ENCODE data around the gene BAG1.

Gene BAG1

DNA sequence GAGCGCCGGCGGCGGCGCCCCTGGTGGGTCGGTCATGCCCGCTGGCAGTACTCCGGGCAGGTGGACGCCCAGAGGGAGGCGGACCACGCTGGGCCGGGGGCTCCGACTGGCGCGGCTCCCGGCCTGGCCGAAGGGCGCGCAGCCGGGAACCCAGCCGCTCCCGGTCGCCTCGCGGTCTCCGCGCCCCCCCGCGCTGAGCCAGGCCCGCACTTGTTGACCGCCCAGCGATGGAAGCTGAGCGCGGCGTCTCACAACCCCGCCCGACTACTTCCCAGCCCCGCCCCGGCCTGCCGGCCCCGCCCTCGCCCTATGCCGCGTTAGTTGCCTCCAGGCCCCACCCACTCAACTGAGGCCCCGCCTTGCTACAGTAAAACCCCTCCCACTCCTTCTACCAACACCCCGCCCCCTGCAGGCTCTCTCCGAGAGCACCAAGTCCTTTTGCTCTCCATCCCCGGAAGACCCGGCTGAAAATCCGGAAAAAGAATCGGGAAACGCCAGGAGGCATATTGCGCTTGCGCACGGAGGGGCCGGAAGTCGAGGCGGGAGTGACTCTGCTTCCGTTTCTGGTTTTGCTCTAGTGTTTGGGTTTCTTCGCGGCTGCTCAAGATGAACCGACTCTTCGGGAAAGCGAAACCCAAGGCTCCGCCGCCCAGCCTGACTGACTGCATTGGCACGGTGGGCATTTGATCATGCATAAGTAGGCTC lies at the start of gene BAG1, which contains the start of gene CHMP5:
Gene BAG1 (minus strand): TSS at position 236 of the 705 bp plus-strand sequence.
Gene CHMP5 (plus strand): TSS at position 577 of the 705 bp plus-strand sequence. CDS start 30 bp downstream, at position 607.
- DNase-seq (ENCODE audit: low read depth in 1 of 2, low spot score in 1 of 2), result peak; percentile 99 to 100

GRCh38 chr9:33311953-33312352 lies 47.4 kb upstream of the BAG1 start:
- no peak for DNase-seq (ENCODE audit: low read depth in 1 of 2, low spot score in 1 of 2)

DNA sequence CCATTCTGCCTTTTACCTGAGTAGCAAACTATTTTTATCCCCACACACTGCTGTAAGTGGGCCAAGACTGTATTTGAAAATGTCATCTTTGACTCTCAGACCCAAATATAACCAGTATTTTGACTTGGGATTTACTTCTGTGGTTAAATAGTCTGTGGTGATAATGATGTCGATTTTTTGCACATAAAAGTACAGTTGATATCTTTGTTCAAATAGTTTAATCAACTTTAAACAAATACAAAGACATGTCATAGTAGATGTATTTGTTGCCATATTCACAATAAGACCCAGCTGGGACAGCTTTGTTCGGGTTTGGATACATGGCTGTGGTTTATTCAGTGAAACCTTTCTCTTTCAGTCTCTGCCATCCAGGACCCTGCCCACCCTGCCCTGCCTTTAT lies 46.2 kb upstream of the BAG1 start:
- DNase-seq (ENCODE audit: low read depth in 1 of 2, low spot score in 1 of 2), result no peak

DNA sequence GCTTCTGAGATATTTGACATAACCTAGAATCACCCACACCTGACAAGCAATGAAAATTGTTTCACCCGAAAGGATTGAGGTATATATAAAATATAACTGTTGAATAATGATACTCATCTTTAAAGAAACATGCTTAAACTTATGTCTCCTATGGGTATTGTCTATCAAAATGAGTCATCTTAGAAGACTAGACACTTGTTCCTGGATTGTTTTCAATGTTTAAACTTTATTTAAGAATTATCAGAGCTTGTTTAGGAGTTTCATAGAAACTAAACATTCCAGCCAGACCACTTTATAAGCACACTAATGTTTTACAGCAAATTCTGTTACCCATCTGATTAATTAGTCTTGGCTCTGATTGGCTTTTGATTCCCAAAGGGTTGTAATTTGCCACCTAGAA lies 45.4 kb upstream of the BAG1 start:
- no peak for DNase-seq (ENCODE audit: low read depth in 1 of 2, low spot score in 1 of 2)

GRCh38 chr9:33307067-33307466 lies 42.6 kb upstream of the BAG1 start:
- no peak for DNase-seq (ENCODE audit: low read depth in 1 of 2, low spot score in 1 of 2)

GRCh38 chr9:33306037-33306436 lies 41.5 kb upstream of the BAG1 start:
- DNase-seq (ENCODE audit: low read depth in 1 of 2, low spot score in 1 of 2), result no peak

DNA sequence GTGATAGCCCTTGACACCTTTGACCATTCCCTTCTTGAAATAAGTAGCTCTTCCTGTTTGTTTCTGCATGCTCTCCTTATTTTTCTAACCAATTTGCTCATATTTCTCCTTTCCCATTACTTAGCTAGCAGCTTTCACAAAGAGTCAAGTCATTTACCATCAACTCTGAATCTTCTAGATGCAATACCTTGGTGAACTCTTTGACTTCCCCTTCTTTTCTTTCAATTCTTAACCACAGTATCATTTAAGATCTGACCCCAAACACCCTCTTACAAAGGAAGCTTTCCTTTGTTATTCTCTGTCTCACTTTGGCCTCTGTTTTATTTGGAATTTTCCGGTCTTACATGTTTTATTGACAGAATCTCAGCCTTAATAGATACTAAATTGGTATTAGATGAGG lies 39.9 kb upstream of the BAG1 start:
- DNase-seq (ENCODE audit: low read depth in 1 of 2, low spot score in 1 of 2), result no peak

- DNase-seq (ENCODE audit: low read depth in 1 of 2, low spot score in 1 of 2), result no peak
Observed at GRCh38 chr9:33300546-33300945, 36.0 kb upstream of the BAG1 start.

DNA sequence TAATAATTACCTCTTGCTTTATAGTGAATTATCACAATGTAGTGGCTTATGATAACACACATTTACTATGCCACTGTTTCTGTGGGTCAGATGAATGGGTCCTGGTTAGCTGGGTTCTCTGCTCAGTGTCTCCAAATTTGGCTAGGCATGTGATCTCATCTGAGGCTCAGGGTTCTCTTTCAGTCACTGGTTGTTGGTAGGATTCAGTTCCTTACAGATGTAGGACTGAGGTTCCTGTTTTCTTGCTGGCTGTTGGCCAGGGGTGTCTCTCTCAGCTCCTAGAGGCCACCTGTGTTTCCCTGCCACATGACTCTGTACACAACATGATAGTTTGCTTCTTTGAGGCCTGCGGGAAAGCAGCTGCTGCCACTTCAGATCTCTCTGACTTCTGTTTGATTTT lies 32.9 kb upstream of the BAG1 start:
- no peak for DNase-seq (ENCODE audit: low read depth in 1 of 2, low spot score in 1 of 2)

- no peak for DNase-seq (ENCODE audit: low read depth in 1 of 2, low spot score in 1 of 2)
Observed at GRCh38 chr9:33295571-33295970, 31.1 kb upstream of the BAG1 start.

DNA sequence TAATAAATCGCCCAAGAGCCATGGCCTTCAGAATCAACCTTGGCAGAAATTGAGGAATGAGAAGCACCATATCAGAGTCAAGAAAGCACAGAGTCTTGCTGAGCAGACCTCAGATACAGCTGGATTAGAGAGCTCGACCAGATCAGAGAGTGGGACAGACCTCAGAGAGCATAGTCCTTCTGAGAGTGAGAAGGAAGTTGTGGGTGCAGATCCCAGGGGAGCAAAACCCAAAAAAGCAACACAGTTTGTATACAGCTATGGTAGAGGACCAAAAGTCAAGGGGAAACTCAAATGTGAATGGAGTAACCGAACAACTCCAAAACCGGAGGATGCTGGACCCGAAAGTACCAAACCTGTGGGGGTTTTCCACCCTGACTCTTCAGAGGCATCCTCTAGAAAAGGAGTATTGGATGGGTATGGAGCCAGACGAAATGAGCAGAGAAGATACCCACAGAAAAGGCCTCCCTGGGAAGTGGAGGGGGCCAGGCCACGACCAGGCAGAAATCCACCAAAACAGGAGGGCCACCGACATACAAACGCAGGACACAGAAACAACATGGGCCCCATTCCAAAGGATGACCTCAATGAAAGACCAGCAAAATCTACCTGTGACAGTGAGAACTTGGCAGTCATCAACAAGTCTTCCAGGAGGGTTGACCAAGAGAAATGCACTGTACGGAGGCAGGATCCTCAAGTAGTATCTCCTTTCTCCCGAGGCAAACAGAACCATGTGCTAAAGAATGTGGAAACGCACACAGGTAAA lies 30.3 kb upstream of the BAG1 start:
- DNase-seq (ENCODE audit: low read depth in 1 of 2, low spot score in 1 of 2), result no peak

GRCh38 chr9:33293782-33294181 lies 29.3 kb upstream of the BAG1 start:
- DNase-seq (ENCODE audit: low read depth in 1 of 2, low spot score in 1 of 2), result no peak

- DNase-seq (ENCODE audit: low read depth in 1 of 2, low spot score in 1 of 2), result no peak
Observed at GRCh38 chr9:33291901-33292300, 27.4 kb upstream of the BAG1 start.

DNA sequence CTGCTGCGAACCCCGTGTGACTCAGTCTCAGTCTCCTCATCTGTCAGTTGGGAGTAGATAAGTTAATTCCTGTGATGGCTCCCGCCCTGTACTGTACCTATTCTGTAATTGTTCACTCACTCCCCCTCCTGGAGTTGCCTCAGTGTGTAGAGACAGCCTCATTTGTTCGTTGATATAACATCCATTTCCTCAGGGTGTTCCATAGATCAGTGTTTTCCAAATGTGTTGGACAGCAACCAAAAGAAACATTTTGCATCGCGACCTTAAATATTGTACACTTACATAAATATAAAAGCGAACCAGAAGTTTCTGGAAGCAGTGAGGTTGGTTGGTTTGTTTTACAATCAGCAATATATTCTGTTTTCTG lies 26.5 kb upstream of the BAG1 start:
- DNase-seq (ENCODE audit: low read depth in 1 of 2, low spot score in 1 of 2), result no peak

DNA sequence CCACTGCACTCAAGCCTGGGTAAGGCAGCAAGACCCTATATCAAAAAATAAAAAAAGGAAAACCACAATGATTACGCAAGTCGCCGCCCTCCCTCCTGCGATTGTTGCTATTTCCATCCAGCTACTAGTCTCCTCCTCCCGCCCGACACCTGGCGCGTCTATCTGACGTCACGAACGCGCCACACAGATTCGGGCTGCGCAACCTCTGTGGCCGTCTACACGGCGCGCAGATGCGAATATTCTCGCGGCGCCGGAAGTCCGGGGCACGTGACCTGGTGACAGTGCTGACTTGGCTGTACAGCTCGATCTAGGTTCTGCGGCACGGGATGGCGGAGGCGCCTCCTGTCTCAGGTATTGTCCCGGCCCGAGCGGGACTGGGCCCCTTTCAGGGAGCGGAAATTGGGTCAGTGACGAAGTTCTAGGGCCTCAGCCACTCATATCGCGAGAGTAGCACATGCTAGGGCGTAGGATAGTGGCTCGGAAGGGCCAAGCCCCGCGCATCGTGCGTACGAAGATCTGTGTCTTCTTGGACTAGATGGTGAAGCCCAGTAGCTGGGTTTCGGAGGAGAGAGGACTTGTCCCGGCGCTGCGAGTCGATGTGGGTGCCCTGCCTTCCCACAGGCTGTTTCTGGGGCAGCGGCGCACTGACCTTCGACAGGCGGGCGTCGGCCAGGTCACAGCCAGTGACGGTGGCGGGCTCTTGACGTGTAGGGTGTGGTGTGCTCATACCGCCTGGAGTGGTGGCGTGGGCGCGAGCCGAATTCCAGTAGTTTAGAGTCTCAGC lies 25.9 kb upstream of the BAG1 start, which contains the start of gene NFX1:
Gene NFX1 (plus strand): TSS at position 270 of the 784 bp plus-strand sequence. CDS start 57 bp downstream, at position 327.
- DNase-seq (ENCODE audit: low read depth in 1 of 2, low spot score in 1 of 2), result peak; percentile 95 to 96

DNA sequence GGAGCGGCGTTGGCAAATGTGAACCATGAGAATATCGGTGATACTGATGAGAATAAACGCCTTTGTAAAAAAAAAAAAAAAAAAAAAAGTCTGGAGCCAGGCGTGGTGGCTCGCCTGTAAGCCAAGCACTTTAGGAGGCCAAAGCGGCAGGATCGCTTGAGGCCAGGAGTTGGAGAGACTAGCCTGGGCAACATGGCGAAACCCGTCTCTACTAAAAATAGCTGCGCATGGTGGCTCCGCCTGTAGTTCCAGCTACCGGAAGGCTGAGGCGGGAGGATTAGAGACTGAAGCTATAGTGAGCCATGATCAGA lies 25.4 kb upstream of the BAG1 start:
- no peak for DNase-seq (ENCODE audit: low read depth in 1 of 2, low spot score in 1 of 2)

DNA sequence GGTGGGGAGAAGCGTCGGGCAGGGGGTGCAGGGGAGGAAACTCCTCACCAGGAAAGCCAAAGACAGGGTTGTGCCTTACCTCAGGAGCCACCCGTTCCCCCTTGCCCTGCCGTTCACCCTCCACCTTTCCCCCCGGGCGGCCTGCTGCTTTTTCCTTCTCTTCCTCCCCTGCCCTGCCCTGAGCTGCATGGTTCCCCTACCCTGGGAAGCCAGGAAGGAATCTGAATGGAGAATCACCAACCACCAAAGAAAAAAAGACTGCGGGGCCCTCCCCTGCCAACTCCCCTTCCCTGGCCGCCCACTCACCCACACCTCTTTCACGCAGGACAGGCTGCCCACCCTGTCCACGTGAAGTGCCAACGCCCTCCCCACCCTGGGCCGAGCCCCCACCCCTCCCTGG lies 25.0 kb upstream of the BAG1 start:
- DNase-seq (ENCODE audit: low read depth in 1 of 2, low spot score in 1 of 2), result peak in 1 of 2 donors; percentile 18

DNA sequence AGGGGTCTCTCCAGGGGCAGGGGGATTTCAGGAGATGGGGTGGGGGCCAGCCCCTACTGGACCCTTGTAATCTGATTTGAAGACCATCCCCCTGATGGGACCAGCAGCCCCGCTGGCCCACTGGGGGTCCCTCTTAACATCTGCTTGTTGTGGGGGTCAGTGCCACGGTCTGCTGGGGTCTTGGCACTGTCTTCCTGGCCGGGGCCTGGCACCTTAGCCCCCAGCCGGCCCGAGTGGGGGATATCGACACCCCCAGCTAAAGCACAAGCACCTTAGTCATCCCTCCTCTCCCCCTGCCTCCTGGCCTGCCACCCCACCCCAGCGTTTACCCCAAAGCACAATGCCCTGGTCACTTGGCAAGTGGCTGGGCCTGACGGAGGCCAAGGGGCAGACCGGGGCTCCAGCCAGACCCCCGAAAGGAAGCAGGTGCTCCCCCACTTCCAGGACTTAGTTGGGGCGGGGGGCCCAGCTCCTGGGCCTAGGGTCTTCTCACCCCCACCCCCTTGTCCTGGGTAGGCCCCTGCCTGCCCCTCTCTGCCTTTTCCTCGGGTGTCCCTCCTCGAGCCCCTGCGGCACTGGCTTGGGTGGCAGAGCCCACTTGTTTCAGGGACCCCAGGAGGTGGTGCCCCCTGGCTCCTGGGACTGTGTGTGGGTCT lies 24.4 kb upstream of the BAG1 start:
- DNase-seq (ENCODE audit: low read depth in 1 of 2, low spot score in 1 of 2), result no peak

GRCh38 chr9:33288235-33288634 lies 23.7 kb upstream of the BAG1 start:
- no peak for DNase-seq (ENCODE audit: low read depth in 1 of 2, low spot score in 1 of 2)

GRCh38 chr9:33287087-33287490 lies 22.6 kb upstream of the BAG1 start:
- no peak for DNase-seq (ENCODE audit: low read depth in 1 of 2, low spot score in 1 of 2)

- no peak for DNase-seq (ENCODE audit: low read depth in 1 of 2, low spot score in 1 of 2)
Observed at GRCh38 chr9:33285502-33285901, 21.0 kb upstream of the BAG1 start.

Data from stimulated activated CD4-positive, alpha-beta T cell treated with anti-CD3 and anti-CD28 coated beads, Interleukin-15, amount 100 ng/mL, for 1 hour (primary cell).